ENCODE data around the gene CMC4.

CMC4 gene

DNA sequence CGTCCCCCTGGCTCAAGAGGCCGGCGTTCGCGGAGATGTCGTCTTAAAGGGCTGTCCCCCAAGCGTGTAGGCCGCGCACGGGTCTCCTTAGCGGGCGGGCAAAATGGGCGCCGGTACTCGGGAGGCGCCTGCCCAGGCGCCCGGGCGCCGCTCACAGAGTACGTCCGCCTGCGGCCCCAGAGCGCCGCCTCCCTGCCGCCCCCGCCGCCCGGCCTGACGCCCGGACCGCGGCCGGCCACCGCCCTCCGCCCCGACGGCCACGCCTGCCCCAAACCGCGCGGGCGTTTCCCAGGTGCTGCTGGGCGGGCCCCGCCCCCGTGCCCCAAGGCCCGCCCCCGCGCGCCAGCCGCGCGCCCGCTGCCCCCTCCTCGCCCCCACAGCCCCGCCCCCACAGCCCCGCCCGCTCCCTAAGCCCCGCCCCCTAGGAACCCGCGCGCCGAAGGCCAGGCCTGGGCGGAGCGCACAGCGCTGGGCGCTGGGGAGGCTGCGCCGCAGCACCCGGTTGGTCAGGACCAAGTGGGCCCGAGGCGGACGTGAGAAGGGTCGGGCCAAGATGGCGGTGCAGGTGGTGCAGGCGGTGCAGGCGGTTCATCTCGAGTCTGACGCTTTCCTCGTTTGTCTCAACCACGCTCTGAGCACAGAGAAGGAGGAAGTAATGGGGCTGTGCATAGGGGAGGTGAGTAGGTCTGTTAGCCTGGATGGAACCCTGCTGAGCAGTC is at the start of gene CMC4, which contains the start of the genes BRCC3 and MTCP1:
CMC4 (minus strand) TSS at position 162 of the 719 bp plus-strand sequence. CDS start 7,113 bp downstream, outside the sequence.
BRCC3 (plus strand) TSS at position 534 of the 719 bp plus-strand sequence; CDS start at position 554, 20 bp downstream.
MTCP1 (minus strand) TSS at position 162 of the 719 bp plus-strand sequence. CDS start 5,126 bp downstream, outside the sequence.
- DNase-seq, result peak; percentile 90

DNA sequence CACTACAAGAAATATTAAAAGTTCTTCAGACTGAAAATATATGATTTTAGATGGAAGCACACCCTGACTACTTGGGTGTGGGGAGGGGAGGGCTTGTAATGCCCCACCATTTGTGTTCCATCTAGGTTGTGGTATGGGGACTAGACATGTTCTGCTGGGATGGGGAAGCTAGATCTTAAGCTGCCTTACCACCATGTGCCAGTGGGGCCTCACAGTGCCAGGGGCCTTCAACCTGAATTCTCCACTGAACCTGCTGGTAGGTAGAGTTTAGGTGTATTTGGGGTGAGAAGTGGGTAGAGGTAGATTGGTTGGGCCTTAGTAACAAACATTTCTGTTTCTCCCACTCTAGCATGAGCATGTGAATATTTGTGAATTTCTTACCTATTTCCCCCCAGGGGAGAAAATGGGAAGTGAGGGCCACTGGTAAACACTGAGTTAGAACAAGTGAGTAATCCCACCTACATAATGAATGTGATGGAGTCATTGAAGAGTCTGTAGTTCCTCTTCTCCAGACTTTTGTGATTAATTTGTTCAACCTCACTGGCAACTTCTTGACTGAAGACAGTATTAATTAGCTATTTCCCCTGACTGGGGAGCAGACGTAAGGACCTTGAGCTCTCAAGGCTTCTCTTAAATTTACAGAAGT is 44.4 kb upstream of the CMC4 start:
- DNase-seq, result no peak

DNA sequence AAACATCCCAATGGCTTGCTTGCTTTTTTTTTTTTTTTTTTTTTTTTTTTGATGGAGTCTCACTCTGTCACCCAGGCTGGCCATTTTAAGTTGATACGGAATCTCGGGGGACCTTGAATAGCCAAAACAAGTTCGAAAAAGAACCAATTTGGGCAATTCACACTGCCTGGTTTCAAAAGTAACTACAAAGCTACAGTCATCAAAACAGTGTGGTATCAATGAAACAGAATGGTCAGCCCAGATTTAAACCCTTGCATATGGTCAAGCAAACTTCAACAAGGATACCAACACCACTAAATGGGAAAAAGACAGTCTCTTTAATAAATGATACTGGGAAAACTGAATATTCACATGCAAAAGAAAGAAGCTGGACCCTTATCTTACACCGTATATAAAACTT is 42.2 kb upstream of the CMC4 start:
- DNase-seq, result no peak

GRCh38 chrX:155112171-155112570 is 41.2 kb upstream of the CMC4 start:
- no peak for DNase-seq

DNA sequence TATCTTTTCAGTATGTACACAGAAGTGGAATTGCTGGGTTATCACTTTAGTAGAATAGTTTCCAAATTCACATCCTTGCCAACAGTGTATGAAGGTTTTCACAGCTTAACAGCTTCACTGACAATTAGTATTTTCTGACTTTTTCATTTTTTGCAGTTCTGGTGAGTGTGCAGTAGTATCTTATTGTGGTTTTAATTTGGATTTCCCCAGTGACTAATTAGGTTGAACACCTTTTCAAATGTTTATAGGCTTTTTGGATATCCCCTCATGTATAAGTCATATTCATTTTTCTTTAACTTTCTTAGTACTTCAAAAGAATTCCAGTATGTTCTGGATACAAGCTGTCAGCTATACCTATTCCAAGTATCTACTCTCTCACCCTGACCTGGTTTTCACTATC is 37.5 kb upstream of the CMC4 start:
- DNase-seq, result no peak

- no peak for DNase-seq
Observed at GRCh38 chrX:155105919-155106318, 35.0 kb upstream of the CMC4 start.

GRCh38 chrX:155094468-155095061 is 23.6 kb upstream of the CMC4 start:
- DNase-seq, result peak; percentile 43

GRCh38 chrX:155086961-155087735 is 16.2 kb upstream of the CMC4 start:
- DNase-seq, result no peak

- peak; percentile 16 for DNase-seq
Observed at GRCh38 chrX:155086202-155086840, 15.4 kb upstream of the CMC4 start.

DNA sequence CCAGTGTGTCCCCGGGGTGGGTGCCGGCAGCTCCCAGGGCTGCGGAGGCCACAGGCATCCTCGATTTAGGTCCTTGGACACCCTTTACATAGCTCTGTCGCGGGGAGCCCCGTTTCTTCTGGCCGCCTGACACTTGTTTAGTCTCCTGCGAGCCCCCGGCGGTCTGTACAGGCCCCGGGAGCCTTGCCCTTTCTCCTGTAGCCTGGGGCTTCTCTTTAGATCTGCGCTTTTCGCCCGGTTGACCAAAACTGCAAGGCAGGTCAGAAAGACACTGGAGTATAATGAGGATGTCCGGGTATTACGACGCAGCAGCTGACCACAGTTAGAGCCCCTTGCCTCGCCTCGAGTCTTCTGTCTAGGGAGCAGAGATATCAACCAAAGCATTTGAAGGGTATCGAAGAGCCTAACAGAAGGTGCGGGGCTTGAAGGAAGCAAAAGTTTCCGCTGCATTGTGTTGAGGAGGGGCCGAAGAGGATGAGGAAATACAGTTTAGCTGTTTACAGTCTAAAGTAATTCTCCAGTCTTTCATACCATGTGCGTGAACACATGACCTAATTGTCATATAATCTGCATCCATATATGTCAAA is 851 bp upstream of the CMC4 start:
- peak; percentile 36 for DNase-seq

DNA sequence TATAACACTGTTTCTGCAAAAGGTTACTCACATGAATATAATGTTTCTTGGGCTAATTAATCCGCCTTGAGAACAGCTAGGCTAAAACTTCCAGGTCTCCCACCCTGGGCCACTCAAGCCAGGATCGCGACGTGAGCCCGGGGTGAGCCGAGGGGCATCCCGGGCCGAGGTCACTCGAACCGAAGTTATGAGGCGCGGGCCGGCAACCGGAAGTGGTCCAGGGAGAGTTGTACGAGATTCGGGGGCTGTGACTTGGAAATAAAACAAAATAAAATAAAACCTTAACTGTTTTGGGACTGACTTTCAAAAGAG is 317 bp downstream of the CMC4 start:
- no peak for DNase-seq

- peak; percentile 8 for DNase-seq
Observed at GRCh38 chrX:155070038-155070437, 898 bp downstream of the CMC4 start.

- DNase-seq, result no peak
Observed at GRCh38 chrX:155069414-155069813, 1.5 kb downstream of the CMC4 start.

DNA sequence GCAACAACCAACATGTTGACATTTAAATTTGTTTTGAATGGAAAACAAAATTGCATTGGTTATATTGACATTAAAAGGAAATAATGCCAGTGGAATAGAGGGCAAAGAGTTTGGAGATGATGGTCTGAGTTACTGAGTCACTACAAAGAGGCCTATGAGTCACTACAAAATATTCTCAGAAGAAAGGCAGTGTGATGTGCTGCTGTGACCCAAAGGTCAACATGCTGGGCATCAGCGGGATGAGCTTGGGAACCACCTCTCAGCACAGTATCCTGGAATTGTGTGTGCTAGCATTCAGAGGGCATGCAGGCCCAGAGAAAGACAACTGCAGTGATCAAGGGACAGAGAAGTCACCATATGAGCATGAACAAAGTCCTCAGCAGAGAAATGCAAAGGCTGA is 2.8 kb downstream of the CMC4 start:
- no peak for DNase-seq

- no peak for DNase-seq
Observed at GRCh38 chrX:155065035-155065734, 5.8 kb downstream of the CMC4 start.

DNA sequence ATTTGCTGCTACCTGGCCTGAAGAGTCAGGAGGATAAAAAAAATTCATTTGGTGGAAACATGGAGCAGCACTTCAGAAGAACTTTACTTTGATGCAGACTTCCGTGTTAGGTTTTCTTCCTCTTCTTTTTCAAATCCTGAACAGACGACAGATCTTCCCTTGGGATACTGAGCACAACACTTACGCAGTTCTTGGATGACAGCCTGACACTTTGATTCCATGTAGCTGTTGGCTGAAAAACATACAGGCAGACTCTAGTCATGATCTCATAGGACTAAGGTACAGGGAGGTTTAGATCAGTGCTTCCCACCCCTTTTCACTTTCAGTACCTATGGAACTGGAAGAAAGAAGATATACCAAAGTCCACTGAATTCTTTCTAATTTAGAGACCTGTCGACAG is 9.2 kb downstream of the CMC4 start:
- DNase-seq, result no peak

DNA sequence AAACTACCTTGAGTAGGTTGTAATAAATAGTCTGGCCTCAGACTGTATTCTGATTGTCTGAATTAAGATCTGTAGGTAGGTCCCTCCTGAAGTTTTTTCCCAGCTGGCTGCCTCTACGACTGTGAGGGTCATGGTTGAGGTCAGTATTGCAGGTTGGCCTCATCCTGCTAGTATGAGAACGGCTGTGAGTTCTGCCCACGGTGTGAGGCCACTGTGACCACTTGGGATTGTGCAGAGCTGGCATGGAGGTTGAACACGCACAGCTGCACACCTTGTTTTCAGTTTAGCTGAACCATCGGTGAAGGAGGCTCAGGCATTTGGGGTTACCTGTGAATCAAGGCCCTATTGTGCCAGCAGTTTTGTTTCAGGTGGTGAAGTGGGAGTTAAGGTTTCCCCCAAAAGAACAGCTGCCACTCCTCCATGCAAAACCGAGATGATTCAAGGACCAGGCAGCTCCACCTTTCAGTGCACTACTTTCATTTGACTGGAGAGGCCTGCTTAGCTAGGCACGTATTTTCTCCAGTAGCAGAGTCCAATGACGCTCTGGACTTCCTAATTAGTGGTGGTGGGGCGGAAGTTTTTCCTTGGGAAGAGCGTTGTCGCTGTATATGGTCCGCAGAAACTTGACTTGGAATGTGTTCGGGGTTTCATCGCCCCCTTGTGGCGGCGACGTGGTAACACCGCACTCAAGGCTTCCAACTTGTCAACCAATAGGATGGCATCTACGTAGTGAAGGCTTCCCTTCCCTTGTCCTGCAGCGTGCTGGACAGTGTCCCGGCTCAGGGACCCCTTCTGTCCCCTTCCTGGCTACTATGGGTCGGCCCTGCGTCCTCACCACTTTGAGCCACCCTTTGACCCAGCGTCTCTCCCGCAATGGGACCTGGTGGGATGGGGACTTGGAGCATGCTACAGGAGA is 13.8 kb downstream of the CMC4 start:
- DNase-seq, result peak; percentile 41

GRCh38 chrX:155056471-155056870 is 14.5 kb downstream of the CMC4 start:
- DNase-seq, result no peak

GRCh38 chrX:155055494-155055893 is 15.4 kb downstream of the CMC4 start:
- DNase-seq, result no peak

GRCh38 chrX:155054255-155054654 is 16.7 kb downstream of the CMC4 start:
- no peak for DNase-seq

- DNase-seq, result no peak
Observed at GRCh38 chrX:155053656-155054055, 17.3 kb downstream of the CMC4 start.

Measured in RPMI8226 (cell line).